ENCODE data around the gene THSD7A.

Gene THSD7A

GRCh38 chr7:11747715-11748485 lies 84.1 kb downstream of the THSD7A start:
- DNase-seq = no peak

GRCh38 chr7:11746591-11746990 lies 85.4 kb downstream of the THSD7A start:
- DNase-seq = no peak

DNA sequence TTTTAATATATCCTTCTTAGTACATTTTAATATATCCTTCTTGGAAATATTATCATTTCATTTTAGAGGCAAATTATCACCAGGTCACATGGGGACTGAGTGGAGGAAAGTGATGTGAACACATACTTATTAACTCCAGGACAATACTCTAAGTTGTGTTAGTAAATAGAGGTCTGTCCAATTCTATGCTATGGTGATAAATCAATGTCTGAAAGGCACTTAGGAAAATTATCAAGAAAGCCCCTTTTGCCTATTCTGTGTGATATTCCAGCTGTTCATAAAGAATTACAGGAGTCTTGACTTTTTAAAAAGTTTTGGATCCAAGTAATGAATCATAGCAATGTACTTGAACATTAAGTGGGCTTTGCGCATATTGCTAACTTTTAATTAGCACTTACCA lies 88.5 kb downstream of the THSD7A start:
- DNase-seq = no peak

DNA sequence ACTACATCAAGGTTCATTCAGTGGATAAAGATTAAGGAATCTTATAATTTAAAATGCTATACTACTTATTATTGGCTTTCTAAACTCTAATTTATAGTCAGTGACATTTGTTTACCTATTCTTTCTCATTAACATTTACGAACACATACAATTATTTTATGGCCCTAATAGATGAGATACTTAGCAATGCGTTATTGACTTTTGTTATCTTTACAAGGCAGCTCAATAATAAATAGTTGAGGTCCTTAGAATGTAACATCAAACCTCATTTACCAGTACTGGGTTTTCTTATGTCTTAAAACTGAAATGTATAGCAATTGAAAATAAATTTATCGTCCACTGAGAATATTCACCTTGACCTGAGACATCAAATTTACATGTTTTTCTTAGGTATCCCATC lies 89.0 kb downstream of the THSD7A start:
- no peak for DNase-seq

- DNase-seq = no peak
Measured at GRCh38 chr7:11742496-11742895, 89.5 kb downstream of the THSD7A start.

DNA sequence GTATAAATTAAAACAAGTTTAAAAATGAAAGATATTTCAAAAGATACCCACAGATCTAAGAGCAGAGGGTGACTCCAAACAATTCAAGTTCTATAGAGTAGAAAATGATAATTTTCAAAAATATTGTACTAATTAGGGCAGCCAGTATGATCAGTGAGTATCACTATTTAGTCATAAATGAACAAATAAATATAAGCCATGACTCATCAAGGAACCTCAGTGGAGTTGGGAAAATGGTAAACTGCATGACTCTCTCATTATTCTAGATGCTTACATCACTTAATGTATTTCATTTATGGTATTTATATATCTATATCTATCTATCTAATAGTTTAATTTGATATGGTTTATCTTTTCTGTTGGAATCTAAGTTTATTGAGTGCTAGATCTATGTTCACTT lies 94.3 kb downstream of the THSD7A start:
- no peak for DNase-seq

DNA sequence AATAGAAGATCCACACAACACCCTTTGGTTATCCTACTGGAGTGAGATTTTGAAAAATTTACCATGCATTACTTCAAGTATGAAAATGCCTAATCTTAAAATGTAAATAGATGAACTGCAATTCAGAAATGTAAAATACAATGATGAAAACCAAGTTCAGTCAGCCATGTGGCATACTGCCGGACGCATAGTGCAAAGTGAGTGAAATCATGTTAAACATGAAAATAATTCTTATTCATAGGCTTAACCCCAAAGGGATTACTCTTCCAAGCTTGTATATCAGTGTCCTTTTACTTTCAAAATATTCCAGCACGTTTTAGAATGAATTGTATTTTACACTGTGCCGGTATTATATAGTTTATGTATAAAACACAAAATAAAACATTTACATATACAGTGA lies 99.8 kb downstream of the THSD7A start:
- no peak for DNase-seq

- DNase-seq = no peak
Measured at GRCh38 chr7:11730725-11731124, 101.3 kb downstream of the THSD7A start.

DNA sequence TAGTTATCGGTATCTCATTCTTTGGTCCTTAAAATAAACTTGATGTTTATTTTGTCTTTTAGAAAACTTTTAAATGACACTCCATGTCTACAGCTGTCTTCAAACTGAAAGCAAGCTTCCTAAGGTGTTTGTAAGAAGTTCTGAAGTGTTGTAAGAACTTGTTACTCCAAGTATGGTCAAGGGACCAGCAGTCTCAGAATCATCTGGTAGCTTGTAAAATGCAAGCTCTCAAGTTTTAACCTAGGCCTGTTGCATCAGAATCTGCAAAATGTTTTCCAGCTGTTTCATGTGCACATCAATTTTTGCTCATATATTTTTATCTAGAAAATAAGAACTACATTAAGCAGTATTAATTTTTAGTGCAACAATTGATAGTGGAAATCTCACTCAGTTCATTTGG lies 104.1 kb downstream of the THSD7A start:
- no peak for DNase-seq

DNA sequence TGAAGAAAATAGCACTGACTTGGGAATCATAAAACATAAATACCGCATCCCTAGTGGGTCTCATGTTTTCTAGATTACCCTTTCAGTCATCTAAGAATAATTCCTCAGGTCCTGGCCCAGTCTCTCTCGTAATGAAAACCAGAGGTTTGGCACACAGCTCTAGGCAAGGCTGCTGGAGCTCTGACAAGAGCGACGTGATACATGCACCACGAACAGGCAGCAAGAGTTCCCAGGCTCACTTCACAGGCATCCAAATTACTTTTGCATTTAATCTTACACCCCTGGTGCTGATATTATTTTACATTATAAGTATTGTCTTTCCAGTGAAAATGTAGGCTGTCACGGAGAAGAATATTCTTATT lies 105.2 kb downstream of the THSD7A start:
- DNase-seq = no peak

DNA sequence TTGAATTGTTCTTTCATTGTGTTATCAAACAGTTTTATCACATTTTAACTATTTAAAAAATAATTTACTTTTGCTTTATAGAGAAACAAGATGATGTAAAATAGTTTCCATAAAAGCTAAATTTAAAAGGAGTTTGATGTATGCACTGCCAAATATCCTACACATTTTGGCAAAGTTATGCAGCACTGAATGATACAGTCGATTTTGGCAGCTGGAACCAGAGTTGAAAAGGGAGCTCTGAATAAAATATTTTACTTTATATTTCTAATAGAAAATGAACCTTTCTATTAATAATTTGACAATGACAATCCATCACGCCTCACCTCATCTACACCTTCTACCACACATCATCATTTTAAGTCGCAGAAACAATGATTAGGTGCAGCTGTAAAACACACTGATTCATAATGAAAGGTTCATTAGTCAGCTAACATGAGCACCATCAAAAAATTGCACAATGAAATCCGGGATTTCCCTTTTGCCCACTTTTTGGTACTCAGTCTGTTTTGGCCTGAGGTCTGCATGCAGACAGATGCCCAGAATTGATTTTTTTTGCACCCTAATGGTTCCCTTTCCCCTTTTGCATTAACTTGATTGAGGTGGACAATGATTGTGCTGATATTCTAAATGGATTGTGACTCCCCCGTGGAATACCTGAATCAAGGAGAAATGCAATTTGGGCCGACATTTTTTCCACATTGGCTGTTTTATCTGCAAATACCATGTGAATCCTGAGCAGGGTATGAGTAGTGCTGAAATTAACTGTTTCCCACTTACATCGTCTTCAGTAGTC lies 105.8 kb downstream of the THSD7A start:
- DNase-seq = no peak

DNA sequence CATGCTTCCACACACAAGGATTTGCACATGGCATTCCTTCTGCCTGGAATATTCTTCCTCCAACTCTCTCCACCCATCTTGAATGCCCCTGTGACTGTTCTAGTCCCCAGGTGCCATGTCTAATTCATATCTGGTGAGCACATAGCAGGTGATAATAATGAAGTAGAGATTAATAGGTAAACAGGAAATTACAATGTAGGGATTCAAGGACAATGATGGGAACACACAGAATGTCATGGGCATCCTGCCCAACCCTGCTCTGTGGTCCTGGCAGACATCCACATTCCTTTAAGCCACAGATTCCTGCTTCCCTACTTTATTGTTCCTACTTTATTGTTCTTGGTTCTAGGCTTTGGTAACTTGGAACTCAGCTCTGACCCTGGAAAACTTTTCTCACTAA lies 115.8 kb downstream of the THSD7A start:
- DNase-seq = no peak

DNA sequence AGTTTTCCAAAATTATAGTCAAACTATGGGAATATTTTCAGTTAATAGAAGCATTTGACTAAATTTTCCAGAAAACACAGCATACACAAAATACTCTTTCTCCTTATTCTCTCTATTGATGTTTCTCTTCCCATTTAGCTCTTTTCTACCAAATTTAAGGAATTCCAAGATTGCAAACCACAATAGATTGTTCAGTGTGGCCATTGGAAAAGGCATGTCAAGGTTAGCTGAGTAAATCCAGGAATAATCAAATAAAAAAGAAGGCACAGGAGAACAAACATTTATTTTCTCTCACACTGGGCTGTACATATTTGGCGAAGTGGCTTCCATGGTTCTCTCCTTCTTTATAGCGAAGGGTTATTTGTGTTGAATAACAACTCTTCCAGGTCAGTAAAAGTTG lies 117.3 kb downstream of the THSD7A start:
- no peak for DNase-seq

GRCh38 chr7:11714205-11714604 lies 117.8 kb downstream of the THSD7A start:
- DNase-seq = no peak

DNA sequence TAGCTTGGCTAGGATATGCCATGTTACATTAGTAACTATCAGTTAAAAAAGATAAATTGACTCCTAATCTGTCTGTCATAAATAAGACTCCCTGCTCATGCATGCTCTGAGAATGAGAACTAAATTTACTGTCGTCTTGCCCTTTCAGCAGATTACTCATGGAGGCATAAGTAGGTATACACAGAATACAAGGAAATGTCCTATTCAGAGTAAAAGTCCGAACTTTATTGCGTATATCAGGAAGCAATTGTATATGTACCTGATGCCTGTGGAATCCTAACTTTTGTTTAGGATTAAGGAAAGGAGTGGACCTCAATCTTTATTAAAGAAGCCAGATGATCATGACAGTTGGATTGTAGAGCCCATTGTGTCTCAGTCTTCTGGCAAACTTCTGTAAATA lies 118.6 kb downstream of the THSD7A start:
- no peak for DNase-seq

- no peak for DNase-seq
Measured at GRCh38 chr7:11710377-11710776, 121.6 kb downstream of the THSD7A start.

DNA sequence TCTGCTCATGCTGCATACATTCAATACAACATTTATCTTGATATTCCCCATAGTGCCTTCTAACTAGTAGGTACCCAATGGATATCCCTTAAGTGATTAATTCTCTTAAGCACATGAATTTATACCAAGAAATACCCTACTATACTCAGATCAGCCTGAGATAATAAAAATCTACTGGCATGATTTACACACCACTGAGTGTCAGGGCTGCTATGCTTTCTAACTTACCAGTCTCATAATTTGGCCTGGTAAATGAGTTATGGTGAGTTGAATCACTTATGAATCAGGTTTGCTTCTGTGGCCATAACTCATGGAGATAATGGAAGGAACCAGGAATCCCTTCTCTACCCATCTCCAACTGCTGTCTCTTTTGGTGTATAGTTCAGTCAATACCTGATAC lies 122.8 kb downstream of the THSD7A start:
- DNase-seq = no peak

DNA sequence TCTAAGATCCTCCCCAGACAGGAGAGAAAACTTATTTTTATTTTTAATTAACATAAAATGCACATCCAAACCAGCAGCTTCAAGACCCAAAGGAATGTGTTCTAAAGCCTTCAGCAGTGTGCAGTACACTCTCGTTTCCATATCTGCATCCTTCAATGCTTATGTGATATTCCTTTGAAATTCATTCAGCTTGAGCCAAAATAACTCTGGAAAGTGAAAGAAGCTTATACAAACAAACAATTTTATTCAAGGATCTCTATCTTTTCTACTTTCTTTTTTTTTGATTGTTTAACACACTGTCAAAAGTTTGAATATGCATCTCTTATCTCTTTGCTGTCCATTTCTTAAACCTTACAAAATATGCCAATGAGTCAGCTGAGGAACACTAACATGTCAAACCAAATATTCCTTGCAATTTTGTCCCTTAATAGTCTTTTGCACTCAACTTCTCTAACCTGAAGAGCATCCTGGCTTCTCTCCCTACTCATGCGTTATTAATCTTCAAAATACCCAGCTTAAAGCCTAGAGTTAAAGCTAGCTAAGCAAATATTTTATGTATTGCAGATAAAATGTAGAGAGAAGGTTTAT lies 124.3 kb downstream of the THSD7A start:
- no peak for DNase-seq

GRCh38 chr7:11706666-11707605 lies 125.1 kb downstream of the THSD7A start:
- no peak for DNase-seq

GRCh38 chr7:11703829-11704228 lies 128.2 kb downstream of the THSD7A start:
- DNase-seq = no peak

DNA sequence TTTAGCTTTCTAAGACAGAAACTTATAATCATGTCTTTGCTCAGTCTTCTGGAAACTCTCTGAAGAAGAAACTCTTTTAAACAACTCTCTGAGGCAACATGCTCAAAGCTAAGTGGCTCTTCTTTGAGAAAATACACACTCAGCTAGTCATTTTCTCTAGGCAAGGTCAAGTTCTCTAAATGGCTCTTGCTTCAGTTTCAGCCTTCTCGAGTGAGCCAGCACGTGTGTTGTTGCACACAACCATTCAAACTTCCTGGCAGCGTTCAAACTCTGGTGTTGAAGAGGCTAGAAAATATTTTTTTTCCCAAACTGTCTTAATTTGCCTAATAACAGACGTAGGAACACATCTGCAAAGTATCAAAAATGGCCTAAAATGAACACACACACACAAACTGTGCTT lies 129.1 kb downstream of the THSD7A start:
- no peak for DNase-seq

- DNase-seq = no peak
Measured at GRCh38 chr7:11701829-11702560, 130.0 kb downstream of the THSD7A start.

Data from activated CD4-positive, alpha-beta T cell treated with anti-CD3 and anti-CD28 coated beads, Interleukin-2, amount 50 U/mL, for 4 hours (primary cell).